Adrenal gland (tissue), 12 donors: Measurements from ENCODE around the gene TFF3. TPM values are rescaled to one million over a fixed set of nuclear protein-coding genes. Genes with fewer than 3 reads are reported as not detected.

Experiments used
- DNase-seq, 7 donors: peaks; one replicate each; pipeline ENCODE4 v3.0.0-alpha.2; 2019 to 2020
- H3K27ac ChIP-seq, 5 donors: fragments of 200-600 bp; sonication (generic) in 4 of 5; 1 replicate in 3 of 5; 2 replicates in 2 of 5; pipeline versions ENCODE4 v1.5.1 to v1.8.0; 2016 to 2020; ENCODE audit warnings: mild to moderate bottlenecking in 1 of 5
- H3K27me3 ChIP-seq: fragments of 200-600 bp; 2 replicates; pipeline ENCODE4 v1.8.0; 2021
- H3K36me3 ChIP-seq, 2 donors: fragments of 200-600 bp; replicated peaks in 1 of 2; 1 replicate in 1 of 2; 2 replicates in 1 of 2; pipeline versions ENCODE4 v1.5.1 to v1.8.0; 2018 to 2022
- H3K4me1 ChIP-seq, 2 donors: fragments of 200-600 bp; replicated peaks in 1 of 2; 1 replicate in 1 of 2; 2 replicates in 1 of 2; pipeline versions ENCODE4 v1.5.1 to v1.8.0; 2018 to 2021
- H3K4me3 ChIP-seq, 4 donors: fragments of 200-600 bp; sonication (generic) in 3 of 4; one replicate each; pipeline ENCODE4 v1.5.1; 2016 to 2018
- H3K9me3 ChIP-seq, 3 donors: fragments of 200-600 bp; sonication (generic) in 1 of 3; replicated peaks in 1 of 3; 1 replicate in 2 of 3; 2 replicates in 1 of 3; pipeline versions ENCODE4 v1.5.1 to v1.8.0; 2016 to 2021
- CTCF ChIP-seq, 6 experiments: fragments of 450-650 bp in 4 of 6; fragments of 200-600 bp in 2 of 6; sonication (generic) in 1 of 6; IDR thresholded peaks; 1 replicate in 5 of 6; 2 replicates in 1 of 6; pipeline versions ENCODE4 v1.5.1 to v1.8.0; 2016 to 2021; ENCODE audit warnings: antibody characterized with exemption in 6 of 6, mild to moderate bottlenecking in 2 of 6, moderate library complexity in 1 of 6
- POLR2A ChIP-seq, 2 donors: fragments of 450-650 bp; IDR thresholded peaks; one replicate each; pipeline ENCODE4 v1.6.1; 2017; ENCODE audit warnings: antibody characterized with exemption in 2 of 2, mild to moderate bottlenecking in 2 of 2, moderate library complexity in 1 of 2
- WGBS, 4 donors: extraction: QIAGEN DNeasy Blood & Tissue Kit in 2 of 4; methylation state at CpG; one replicate each; pipeline versions ENCODE4 v1.1.5 to v1.1.7; 2013 to 2017; 5-methylcytosine and 5-hydroxymethylcytosine counted together
- intact Hi-C, 2 donors: fragments of 100-400 bp; cut with DNase I; formaldehyde crosslinking; loops; one replicate each; pipeline versions ENCODE4 v1.14.1 to v1.15.0; 2022 to 2023
- polyA plus RNA-seq, 3 donors: library from polyadenylated mRNA; stranded (reverse); fragments of 200-250 nt in 2 of 3; fragments of 350-450 nt in 1 of 3; fragmentation: Illumina TruSeq in 1 of 3; extraction: RNeasy Lipid Tissue Mini Kit (QIAGEN cat#74804) in 1 of 3; gene quantifications; one replicate each; pipeline ENCODE4 v1.2.3, GENCODE V29; 2013 to 2014
- total RNA-seq, 9 donors: library from RNA; depleted of rRNA in 4 of 9; stranded (reverse); fragments of >200 nt in 4 of 9; fragments of 120-200 nt in 1 of 9; fragmentation: NEBNext Ultra II Directional in 1 of 9; extraction: Animal tissue kit (Norgen Biotek cat#: 25700) in 1 of 9; gene quantifications; one replicate each; pipeline versions ENCODE4 v1.1.0 to v1.2.4, GENCODE V29; 2013 to 2023
- donor health status: healthy with polysubstance abuse.
- donor health status: Bipolar disorder and iron deficiency.
- donor health status: DM: yes; HTN: yes; CAD: no.
- donor health status: DM: no; HTN: no; CAD: no.
- donor health status: DM: no; HTN: no; CAD: no.
- donor health status: DM: yes; HTN: yes; CAD: no.

TFF3 gene
- total and polyA plus RNA-seq, 12 donors = 1.2 to 42.3 (median 11.1) TPM

- whole genome bisulfite sequencing, 4 donors = 73 to 82% (median 74%) methylated on average over 9 to 11 of the region's 11 CpGs
- Histone ChIP-seq H3K36me3 (no peaks in the 10 kb centered on the region), H3K27ac (no peak overlapping the region), H3K4me1 (no peaks in the 10 kb centered on the region), H3K4me3 (no peak overlapping the region), H3K9me3 (no peaks in the 10 kb centered on the region), H3K27me3 (no peaks in the 10 kb centered on the region)
- DNase-seq = peak in 1 of 7 donors; percentile 11
- intact Hi-C loops = no loop called here
- TF ChIP-seq POLR2A (IDR thresholded peaks at IDR 0.05) (no peak), CTCF (IDR thresholded peaks at IDR 0.05) (no peak)
Observed at GRCh38 chr21:42350318-42350910, 35.2 kb upstream of the TFF3 start.

GRCh38 chr21:42349420-42350317 is 34.5 kb upstream of the TFF3 start:
- H3K36me3 ChIP-seq = no peaks in the 10 kb centered on the region
- H3K4me1 ChIP-seq = no peaks in the 10 kb centered on the region
- DNase-seq = peak in 1 of 7 donors; percentile 6
- no peaks in the 10 kb centered on the region for H3K9me3 ChIP-seq
- H3K4me3 ChIP-seq = no peak overlapping the region
- H3K27ac ChIP-seq = no peak overlapping the region
- 72 to 86% (median 83%) methylated on average over 9 to 14 of the region's 14 CpGs for WGBS, 4 donors
- H3K27me3 ChIP-seq = no peaks in the 10 kb centered on the region
- intact Hi-C loops = no loop called here
- TF ChIP-seq POLR2A (IDR thresholded peaks at IDR 0.05) = no peak
- TF ChIP-seq CTCF (IDR thresholded peaks at IDR 0.05) = no peak

GRCh38 chr21:42348762-42349161 is 33.6 kb upstream of the TFF3 start:
- H3K27ac ChIP-seq = no peak overlapping the region
- intact Hi-C loops = no loop called here
- no peaks in the 10 kb centered on the region for H3K36me3 ChIP-seq
- no peaks in the 10 kb centered on the region for H3K27me3 ChIP-seq
- H3K4me3 ChIP-seq = no peak overlapping the region
- H3K9me3 ChIP-seq = no peaks in the 10 kb centered on the region
- no peaks in the 10 kb centered on the region for H3K4me1 ChIP-seq
- DNase-seq = no peak
- WGBS, 4 donors = 92 to 100% (median 94%) methylated on average over 2 of the region's 2 CpGs
- TF ChIP-seq CTCF (IDR thresholded peaks at IDR 0.05) (no peak), POLR2A (IDR thresholded peaks at IDR 0.05) (no peak)

- Histone ChIP-seq H3K27me3 (no peaks in the 10 kb centered on the region), H3K4me1 (no peaks in the 10 kb centered on the region), H3K36me3 (no peaks in the 10 kb centered on the region), H3K9me3 (no peaks in the 10 kb centered on the region), H3K4me3 (no peak overlapping the region), H3K27ac (no peak overlapping the region)
- intact Hi-C loops = no loop called here
- TF ChIP-seq POLR2A (IDR thresholded peaks at IDR 0.05) (no peak), CTCF (IDR thresholded peaks at IDR 0.05) (no peak)
- peak in 2 of 7 donors; percentile 7 to 11 for DNase-seq
- WGBS, 4 donors = 85 to 92% (median 89%) methylated on average over 7 to 30 of the region's 30 CpGs
Observed at GRCh38 chr21:42347601-42348327, 32.6 kb upstream of the TFF3 start.
